NCI-H2029 (cell line): ENCODE measurements around the gene WBP2.
"Not testable (repeated sequence)": the region's sequence is repeated elsewhere in the genome, so short reads cannot be mapped to it uniquely, and the experiment has no call there.

Source experiments
- DNase-seq: peaks from one replicate; lab custom pipeline; 2025; lab: John Stamatoyannopoulos, UW

The WBP2 gene

DNA sequence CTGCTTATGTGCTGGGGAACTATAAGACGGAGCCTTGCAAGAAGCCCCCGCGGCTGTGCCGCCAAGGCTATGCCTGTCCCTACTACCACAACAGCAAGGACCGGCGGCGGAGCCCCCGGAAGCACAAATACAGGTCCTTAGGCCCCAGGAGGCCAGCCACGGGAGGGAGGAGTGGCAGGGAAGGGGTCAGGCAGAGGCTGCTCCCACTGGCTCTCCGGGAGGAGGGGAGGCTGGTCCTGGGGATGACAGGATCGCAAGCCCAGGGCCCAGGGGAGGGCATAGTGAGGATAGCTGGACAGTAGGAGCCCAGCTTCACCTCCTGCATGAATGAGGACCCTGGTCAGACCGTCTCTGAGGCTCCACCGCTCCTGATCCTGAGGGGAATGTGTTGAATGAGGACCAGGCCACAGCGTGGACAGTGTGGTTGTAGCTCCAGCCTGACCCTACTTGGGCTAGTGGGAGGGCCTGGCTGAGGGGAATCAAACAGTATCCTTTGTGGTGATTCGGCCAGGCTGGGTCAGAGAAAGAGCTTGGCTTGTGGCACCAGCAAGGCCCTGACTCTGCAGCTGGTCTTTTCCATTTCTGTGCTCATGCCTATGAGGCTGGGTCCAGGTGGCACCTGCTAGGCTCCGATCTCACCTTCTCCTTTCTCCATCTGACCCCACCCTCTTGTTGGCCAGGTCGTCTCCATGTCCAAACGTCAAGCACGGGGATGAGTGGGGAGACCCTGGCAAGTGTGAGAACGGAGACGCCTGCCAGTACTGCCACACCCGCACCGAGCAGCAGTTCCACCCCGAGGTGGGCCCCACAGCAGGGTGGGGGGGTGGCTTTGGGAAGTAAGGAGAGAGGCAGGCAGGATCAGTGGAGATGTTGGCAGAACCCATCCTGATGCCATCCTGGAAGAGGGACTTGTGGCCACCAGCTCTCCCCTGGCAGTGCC, 41.8 kb downstream of the WBP2 start:
- no peak for DNase-seq

DNA sequence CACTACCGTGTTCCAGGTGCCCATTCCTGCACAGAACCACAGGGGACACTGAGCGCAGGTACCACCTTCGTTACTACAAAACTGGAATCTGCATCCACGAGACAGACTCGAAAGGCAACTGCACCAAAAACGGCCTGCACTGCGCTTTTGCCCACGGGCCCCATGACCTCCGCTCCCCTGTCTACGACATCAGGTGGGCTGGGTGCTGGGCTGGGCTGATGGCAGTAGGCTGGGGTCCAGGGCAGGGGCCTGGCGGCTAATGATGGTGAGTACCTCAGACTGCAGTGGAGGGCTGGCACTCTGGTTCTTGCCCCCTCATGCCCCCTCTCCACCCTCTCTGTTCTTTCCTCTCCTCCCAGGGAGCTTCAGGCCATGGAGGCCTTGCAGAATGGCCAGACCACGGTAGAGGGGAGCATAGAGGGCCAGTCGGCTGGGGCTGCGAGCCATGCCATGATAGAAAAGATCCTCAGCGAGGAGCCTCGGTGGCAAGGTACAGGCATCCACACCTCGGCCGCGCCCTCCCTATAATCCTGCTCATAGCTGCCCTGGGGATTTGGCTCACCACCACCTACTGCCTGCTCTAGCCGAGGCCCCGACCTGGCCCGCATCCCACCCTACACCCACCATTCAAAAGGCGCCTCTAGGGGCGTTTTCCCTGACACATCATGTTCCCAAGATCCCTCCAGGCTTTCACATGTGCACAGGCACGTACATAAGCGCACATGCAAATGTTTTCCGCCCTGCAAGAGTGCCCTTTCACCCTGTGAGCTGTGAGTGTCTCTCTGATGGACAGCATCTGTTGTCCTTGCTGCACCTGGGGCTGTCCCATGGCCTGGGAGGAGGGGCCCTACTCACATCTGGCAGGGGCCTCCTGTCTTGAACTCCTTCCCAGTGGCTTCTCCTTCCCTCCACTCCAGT, 42.8 kb downstream of the WBP2 start:
- no peak for DNase-seq

DNA sequence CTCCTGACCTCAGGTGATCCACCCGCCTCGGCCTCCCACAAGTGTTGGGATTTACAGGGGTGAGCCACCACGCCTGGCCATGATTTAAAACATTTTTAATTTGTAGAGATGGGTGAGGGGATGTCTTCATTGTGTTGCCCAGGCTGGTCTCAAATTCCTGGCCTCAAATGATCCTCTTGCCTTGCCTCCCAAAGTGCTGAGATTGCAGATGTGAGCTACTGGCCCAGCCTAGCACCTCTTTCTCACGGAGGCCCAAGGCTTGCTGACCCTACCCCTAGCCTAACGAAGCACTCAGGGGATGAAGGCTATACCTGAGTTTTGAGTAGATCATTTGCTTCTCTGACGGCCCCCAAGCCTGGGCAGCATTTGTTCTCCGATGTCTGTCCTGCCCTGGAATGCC, 44.0 kb downstream of the WBP2 start:
- DNase-seq: no peak

DNA sequence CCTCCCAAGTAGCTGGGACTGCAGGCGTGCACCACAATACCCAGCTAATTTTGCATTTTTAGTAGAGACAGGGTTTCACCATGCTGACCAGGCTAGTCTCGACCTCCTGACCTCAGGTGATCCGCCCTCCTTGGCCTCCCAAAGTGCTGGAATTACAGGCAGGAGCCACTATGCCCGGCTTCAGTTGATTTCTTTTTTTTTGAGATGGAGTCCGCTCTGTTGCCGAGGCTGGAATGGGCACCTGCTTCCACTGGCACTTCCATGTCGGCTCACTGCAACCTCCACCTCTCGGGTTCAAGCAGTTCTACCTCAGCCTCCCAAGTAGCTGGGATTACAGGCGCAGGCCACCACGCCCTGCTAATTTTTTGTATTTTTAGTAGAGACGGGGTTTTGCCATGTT, 44.4 kb downstream of the WBP2 start:
- not testable (repeated sequence) for DNase-seq

DNA sequence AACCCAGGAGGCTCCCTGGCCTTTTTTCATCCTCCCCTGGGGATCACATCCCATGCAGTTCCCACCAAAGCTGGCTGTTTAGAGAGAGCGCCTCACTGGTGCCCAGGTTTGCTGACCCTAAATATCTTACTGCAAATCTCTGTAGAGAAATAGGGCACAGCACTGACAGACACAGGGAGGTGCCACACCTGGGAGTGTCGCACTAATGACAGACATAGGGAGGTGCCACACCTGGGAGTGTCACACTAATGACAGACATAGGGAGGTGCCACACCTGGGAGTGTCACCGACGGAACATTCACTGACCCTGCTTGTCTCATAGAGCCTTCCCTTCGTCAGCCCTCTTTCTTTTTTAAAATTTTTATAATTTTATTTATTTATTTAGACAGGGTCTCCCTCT, 44.9 kb downstream of the WBP2 start:
- no peak for DNase-seq

DNA sequence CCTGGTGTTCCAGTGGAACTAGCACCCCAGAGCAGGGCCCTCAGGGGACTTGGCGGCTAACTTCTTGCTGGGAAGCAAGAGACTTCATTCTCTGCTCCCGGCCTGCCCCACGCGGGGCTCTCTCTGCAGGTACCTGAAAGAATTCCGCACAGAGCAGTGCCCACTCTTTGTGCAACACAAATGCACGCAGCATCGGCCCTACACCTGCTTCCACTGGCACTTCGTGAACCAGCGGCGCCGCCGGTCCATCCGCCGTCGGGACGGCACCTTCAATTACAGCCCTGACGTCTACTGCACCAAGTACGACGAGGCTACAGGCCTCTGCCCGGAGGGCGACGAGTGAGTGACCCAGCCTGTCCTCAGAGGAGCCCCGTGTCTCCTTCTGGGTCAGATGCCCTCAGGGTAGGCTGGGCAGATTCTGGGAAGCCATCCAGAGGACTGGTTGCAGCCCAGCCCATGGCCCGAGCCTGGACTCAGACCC, 45.5 kb downstream of the WBP2 start:
- no peak for DNase-seq

DNA sequence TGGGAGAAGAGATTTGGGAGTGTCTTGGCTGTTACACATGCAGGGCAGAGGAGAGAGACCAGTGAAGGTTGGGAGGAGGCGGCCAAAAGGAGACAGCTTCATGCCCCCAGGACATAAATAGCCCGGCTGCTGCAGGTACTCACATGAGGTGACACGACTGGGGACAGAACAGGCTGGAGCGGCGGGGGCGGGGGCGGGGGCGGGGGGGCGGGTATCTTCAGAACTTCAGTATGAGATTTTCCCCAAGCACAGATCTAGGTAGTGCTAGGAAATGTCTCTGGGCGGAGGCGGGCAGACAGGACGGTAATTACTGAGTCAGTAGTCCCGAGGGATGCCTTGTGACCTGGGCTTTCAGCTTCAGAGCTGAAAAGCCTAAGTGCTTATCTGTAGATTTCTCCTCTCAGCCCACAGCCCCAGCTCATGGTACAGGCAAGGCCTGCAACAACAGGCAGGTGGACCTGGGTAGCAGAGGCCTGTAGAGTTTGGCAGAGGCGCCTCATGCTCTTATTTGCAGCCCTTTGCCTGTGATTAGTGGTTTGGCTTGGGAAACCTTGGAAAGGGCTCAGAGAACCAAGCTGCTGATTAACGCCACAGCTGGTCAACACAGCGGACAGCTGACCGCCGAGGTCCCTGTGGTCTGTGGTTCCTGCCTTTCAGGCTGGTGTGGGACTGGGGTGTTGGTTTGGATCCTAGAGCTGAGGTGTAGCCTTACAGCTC, 46.1 kb downstream of the WBP2 start:
- no peak for DNase-seq

DNA sequence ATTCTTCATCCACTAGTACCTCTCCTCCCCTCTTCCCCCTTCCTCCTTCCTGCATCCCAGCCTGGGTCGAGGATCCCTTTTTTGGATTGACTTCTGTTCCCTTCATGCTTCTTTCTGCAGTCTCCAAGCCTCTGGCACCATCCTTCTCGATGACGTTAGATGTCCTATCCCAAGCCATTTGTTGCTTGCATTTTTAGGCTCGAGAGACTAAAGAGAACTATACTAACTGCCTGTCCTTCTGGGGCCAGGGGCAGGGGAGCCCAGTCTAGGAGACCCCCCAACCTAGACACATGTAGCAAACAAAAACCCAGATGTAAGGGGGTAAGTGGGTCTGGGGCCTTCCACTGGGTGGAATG, 46.6 kb downstream of the WBP2 start:
- DNase-seq: no peak

DNA sequence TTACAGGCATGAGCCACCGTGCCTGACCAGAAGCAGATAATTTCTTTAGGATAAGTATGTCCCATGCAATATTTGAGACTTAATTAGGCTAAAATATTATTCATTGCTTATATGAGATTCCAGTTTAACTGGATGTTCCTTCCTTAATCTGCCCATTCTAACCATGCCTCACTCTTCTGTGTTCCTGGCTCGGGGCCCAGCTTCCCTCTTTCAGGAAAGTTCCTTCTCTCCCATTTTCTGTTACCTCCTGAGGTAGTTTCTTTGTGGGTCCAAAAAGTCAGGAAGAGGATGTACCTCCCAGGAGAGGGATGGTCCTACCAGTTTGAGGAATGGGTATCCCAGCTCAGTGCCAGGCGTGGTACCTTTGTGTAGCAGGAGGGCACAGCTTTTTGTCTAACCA, 47.3 kb downstream of the WBP2 start:
- no peak for DNase-seq

DNA sequence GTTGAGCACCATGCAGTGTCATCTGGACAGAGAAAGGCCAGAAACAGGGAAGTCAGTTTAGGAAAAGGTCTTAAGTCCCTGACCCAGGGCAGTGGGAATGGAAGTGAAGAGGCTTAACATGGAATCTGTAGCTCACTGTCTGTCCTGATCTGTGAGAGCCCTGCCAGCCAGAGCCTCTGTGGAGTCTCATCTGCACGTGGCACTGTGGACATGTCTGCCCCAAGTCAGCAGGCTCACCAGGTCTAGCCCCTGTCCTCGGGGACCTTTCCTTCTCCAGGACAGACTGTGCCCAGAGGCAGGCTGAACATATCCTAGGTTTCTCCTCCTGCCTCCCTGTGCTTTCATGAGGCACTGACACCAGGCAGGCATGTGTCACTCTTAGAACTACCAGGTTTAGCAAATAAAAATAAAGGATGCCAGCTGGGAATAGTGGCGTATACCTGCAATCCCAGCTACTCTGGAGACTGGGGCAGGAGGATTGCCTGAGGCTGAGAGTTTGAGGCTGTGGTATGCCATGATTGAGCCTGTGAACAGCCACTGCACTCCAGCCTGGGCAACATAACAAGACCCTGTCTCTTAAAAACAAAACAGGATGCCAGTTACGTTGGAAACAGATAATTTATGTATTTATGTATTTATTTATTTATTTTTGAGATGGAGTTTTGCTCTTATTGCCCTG, 48.2 kb downstream of the WBP2 start:
- DNase-seq: no peak

DNA sequence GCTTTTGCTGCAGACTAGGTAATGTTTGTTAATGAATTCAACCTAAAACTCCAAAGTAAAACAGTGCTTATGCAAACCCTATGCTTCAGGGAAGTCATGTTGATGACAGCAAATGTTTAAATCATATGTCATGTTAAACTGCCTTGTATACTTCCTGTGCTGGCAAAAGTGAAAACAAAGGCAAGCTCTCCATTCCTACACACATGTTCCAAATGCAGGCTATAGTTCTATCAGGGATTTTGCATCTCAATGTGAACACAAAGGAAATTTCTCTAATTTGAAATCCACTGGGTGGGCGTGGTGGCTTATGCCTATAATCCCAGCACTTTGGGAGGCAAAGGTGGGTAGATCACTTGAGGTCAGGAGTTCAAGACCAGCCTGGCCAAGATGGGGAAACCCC, 51.3 kb downstream of the WBP2 start:
- DNase-seq: no peak

DNA sequence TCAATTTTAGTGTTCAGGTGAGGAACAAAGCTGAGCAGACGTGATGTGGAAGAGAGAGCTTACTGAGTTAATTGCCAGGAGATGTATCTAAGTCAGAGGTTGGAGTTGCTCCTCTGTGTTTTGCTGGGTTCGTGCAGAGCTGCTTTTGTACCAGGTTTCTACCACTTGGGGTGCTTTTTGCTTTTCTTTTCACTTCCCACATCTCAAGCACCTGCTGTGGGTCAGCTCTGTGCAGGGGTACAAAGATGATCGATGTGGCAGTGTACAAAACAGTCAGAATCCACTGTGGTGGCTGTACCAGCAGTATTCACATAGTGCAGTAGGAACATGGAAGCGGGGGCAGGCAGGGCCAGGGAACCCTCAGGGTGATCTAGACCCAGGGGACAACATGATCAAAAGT, 55.7 kb downstream of the WBP2 start:
- DNase-seq: no peak

DNA sequence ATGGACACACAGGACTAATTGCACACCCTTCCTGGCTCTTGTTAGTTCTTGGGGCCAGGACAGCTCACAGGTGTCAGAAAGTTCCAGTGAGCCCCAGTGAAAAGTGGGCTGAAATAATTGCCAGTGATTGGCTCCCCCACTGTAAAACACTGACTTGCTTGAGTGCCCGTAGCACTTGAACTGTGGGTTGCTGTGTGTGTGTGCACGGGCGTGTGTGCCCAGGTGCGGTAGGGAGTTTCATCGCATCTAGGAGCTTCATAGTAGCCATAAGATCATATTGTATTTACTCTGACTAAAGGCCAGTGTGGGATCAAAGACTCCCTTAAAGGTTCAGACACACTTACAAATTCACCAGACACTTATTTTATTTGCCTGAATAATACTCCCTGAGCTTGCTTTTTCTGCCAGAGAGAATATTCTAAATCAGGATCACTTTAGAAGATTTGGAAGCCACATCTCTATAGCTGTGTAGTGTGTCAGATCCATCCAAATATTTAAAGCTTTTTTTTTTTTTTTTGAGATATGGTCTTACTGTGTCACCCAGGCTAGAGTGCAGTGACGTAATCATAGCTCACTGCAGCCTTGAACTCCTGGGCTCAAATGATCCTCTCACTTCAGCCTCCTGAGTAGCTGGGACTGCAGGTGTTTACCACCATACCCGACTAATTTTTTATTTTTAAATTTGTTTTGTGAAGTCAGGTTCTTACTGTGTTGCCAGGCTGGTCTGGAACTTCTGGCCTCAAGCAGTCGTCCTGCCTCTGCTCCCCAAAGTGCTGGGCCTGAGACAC, 59.1 kb downstream of the WBP2 start:
- no peak for DNase-seq
